Epidermal melanocyte (primary cell): ENCODE measurements around the gene ATRN.

Source experiments
- DNase-seq: peaks from one replicate; pipeline ENCODE4 v3.0.0; 2011; ENCODE audit warnings: low spot score; ENCODE audit not compliant: insufficient read length

Gene ATRN

GRCh38 chr20:3654326-3655130 is 183.7 kb downstream of the ATRN start:
- DNase-seq = no peak

- no peak for DNase-seq
These were observed 184.2 kb downstream of the ATRN start for GRCh38 chr20:3655131-3655405.

GRCh38 chr20:3658019-3658715 is 187.3 kb downstream of the ATRN start:
- no peak for DNase-seq

- no peak for DNase-seq
These were observed 188.1 kb downstream of the ATRN start for GRCh38 chr20:3658716-3659491.

- DNase-seq = no peak
These were observed 188.9 kb downstream of the ATRN start for GRCh38 chr20:3659492-3660261.

- no peak for DNase-seq
These were observed 189.6 kb downstream of the ATRN start for GRCh38 chr20:3660262-3661059.

- no peak for DNase-seq
These were observed 190.4 kb downstream of the ATRN start for GRCh38 chr20:3661060-3661813.

GRCh38 chr20:3661814-3662665 is 191.2 kb downstream of the ATRN start:
- no peak for DNase-seq

- DNase-seq = no peak
These were observed 192.3 kb downstream of the ATRN start, which contains the start of gene GFRA4 for GRCh38 chr20:3663031-3663701. Gene GFRA4 (minus strand): TSS chr20:3663399. CDS start chr20:3663399, 0 bp downstream.

- no peak for DNase-seq
These were observed 193.0 kb downstream of the ATRN start for GRCh38 chr20:3663858-3664257.

GRCh38 chr20:3667434-3668037 is 196.7 kb downstream of the ATRN start:
- DNase-seq = no peak

GRCh38 chr20:3669710-3670367 is 199.0 kb downstream of the ATRN start:
- no peak for DNase-seq

- DNase-seq = no peak
These were observed 199.7 kb downstream of the ATRN start for GRCh38 chr20:3670511-3670910.

GRCh38 chr20:3670945-3671344 is 200.1 kb downstream of the ATRN start:
- DNase-seq = no peak

GRCh38 chr20:3671986-3672546 is 201.2 kb downstream of the ATRN start:
- DNase-seq = no peak

GRCh38 chr20:3672547-3673171 is 201.8 kb downstream of the ATRN start:
- DNase-seq = no peak
